NCI-H2227 (cell line): ENCODE data around the gene PCSK5.
A peak's percentile ranks its signal among the peaks of the same experiment; 100 is the strongest.

Experiments used
- DNase-seq: peaks from one replicate; lab custom pipeline; 2025; ENCODE audit not compliant: unreplicated experiment; lab: John Stamatoyannopoulos, UW

PCSK5 gene

GRCh38 chr9:76115396-76115795 lies 224.9 kb downstream of the PCSK5 start:
- DNase-seq: no peak

GRCh38 chr9:76115982-76116646 lies 225.6 kb downstream of the PCSK5 start:
- DNase-seq: no peak

GRCh38 chr9:76116913-76117312 lies 226.4 kb downstream of the PCSK5 start:
- no peak for DNase-seq

- no peak for DNase-seq
Observed at GRCh38 chr9:76127637-76128036, 237.2 kb downstream of the PCSK5 start.

- no peak for DNase-seq
Observed at GRCh38 chr9:76135902-76136301, 245.4 kb downstream of the PCSK5 start.

- no peak for DNase-seq
Observed at GRCh38 chr9:76136986-76137385, 246.5 kb downstream of the PCSK5 start.

- DNase-seq: no peak
Observed at GRCh38 chr9:76137931-76138330, 247.5 kb downstream of the PCSK5 start.

- no peak for DNase-seq
Observed at GRCh38 chr9:76138360-76138759, 247.9 kb downstream of the PCSK5 start.

- no peak for DNase-seq
Observed at GRCh38 chr9:76143834-76144233, 253.4 kb downstream of the PCSK5 start.

- no peak for DNase-seq
Observed at GRCh38 chr9:76150013-76150412, 259.5 kb downstream of the PCSK5 start.

GRCh38 chr9:76151267-76151666 lies 260.8 kb downstream of the PCSK5 start:
- DNase-seq: no peak

- DNase-seq: no peak
Observed at GRCh38 chr9:76153339-76153738, 262.9 kb downstream of the PCSK5 start.

GRCh38 chr9:76153902-76154629 lies 263.6 kb downstream of the PCSK5 start:
- no peak for DNase-seq

- DNase-seq: no peak
Observed at GRCh38 chr9:76155361-76155760, 264.9 kb downstream of the PCSK5 start.

- DNase-seq: no peak
Observed at GRCh38 chr9:76158713-76159112, 268.2 kb downstream of the PCSK5 start.

- no peak for DNase-seq
Observed at GRCh38 chr9:76159293-76159926, 268.9 kb downstream of the PCSK5 start.

- peak; percentile 75 for DNase-seq
Observed at GRCh38 chr9:76161106-76161505, 270.6 kb downstream of the PCSK5 start.

GRCh38 chr9:76161541-76161940 lies 271.1 kb downstream of the PCSK5 start:
- peak; percentile 46 for DNase-seq

- no peak for DNase-seq
Observed at GRCh38 chr9:76162086-76162730, 271.7 kb downstream of the PCSK5 start.

- DNase-seq: no peak
Observed at GRCh38 chr9:76162751-76163500, 272.5 kb downstream of the PCSK5 start.

- no peak for DNase-seq
Observed at GRCh38 chr9:76166526-76166925, 276.1 kb downstream of the PCSK5 start.
